Effector CD8-positive, alpha-beta T cell (primary cell): ENCODE data around the gene PHRF1.

Experiments used
- DNase-seq: peaks from one replicate; lab custom pipeline; 2025; lab: John Stamatoyannopoulos, UW

PHRF1 gene

DNA sequence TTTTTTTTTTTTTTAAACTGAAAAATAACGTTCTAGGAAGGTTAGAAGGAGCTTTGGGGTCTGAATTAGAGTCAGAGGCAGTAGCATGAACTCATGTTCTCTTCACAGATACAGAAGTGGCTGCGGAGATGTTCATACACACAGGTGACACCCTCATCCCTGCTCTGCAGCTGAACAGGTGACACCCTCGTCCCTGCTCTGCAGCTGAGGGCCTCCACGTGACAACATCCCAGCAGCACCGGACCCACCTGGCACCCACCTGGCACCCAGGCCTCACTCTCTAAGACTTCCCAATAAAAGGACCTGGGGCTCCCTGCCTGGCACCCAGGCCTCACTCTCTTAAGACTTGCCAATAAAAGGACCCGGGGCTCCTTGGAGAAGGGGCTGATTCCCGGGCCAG lies 80.6 kb downstream of the PHRF1 start:
- no peak for DNase-seq

DNA sequence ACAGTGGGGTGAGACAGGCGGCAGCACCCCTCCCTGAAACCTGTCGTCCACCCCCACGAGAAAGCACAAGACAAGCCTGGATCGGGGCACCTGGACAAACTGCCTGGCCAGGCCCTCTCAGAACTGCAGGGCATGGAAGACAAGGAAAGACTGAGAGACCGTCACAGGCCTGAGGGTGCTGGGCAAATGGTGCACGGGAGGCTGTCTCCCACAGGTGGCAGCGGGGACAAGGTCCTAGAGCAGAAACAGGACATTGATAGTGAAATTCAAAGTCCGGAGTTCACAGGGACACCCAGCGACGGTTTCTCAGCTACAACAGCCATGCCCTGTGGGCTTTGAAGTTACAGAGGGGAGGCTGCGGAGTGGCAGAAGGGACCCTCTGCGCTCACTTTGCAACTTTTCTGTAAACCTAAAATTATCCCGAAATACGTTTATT lies 81.4 kb downstream of the PHRF1 start:
- no peak for DNase-seq

DNA sequence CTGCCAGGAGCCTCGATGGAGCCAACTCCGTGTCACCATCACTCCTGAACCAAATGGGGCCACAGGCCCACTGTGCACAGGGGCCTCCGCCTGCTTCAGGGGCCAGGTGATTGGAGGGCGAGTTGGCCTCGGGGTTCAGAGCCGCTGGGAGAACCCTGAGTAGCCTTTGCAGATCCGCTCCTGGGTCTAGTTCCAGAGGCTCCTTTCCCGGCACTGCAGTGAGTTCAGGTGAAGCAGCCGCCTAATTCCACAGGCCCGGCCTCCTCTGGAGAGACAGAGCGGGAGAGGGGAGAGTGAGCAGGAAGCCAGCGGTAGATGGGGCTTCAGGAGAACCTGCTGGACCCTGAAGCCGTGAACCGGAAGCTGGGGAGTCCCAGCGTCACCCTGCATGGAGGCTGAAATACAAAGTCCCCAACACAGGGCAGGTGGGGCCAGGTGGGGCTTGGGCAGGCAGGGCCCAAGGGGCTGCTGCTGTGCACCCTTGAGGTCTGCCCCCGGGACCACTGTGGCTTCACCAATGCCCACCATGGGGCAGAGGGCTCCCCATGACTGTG lies 83.3 kb downstream of the PHRF1 start:
- no peak for DNase-seq

DNA sequence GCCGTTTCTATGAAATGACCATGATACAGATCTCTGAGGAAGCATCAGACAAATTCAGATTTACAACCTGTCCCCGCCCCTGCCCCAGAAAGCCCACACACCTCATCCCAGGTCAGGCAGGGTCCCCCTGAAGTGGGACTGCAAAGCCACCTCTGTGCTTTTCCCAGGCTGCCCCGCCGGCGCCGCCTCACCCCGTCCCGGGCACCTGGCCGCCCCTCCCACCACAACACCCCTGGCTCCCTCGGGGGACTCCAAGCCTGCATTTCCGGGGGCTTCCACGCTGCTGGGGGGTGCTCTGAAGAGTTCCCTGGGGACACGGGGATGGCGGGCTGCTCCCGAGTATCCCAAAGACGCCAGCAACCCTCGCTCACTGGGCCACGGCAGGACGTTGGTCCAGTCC lies 84.0 kb downstream of the PHRF1 start:
- no peak for DNase-seq

DNA sequence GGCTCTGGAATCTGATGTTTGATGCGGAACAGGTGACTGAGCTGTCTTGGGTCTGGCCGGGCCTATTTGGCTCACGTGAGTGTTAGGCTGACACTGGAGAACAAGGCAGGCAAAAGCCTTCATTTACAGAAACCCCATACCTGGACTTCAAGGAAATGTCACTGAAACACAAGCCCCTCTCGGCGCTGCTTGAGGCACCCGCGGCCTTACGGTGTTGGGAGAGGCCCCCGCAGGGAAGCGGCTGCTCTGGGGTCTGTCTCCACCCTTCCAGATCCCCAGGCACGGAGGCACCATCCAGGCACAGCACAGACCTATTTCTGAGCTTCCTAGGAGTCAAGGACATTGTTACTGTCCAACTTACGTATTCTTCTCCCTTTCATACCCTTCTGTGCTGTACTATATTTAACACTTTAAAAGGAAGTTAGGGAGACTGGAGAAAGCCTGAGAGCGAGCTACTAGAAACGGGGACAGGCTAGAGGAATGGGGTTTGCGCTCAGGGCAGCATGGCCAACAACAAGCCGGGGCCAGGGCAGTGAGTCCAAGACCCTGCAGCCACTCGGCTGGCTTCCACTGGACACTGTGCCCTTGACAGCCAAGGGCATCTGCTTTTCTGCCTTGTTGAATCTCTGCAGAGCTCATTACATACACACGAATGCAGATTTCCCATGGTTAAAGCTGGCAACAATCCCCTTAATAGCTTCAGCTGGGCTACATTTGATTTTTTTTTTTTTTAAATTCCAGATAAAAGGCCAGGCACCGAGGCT lies 84.6 kb downstream of the PHRF1 start:
- DNase-seq, result no peak
